ENCODE results near the gene LGI4.

DNA sequence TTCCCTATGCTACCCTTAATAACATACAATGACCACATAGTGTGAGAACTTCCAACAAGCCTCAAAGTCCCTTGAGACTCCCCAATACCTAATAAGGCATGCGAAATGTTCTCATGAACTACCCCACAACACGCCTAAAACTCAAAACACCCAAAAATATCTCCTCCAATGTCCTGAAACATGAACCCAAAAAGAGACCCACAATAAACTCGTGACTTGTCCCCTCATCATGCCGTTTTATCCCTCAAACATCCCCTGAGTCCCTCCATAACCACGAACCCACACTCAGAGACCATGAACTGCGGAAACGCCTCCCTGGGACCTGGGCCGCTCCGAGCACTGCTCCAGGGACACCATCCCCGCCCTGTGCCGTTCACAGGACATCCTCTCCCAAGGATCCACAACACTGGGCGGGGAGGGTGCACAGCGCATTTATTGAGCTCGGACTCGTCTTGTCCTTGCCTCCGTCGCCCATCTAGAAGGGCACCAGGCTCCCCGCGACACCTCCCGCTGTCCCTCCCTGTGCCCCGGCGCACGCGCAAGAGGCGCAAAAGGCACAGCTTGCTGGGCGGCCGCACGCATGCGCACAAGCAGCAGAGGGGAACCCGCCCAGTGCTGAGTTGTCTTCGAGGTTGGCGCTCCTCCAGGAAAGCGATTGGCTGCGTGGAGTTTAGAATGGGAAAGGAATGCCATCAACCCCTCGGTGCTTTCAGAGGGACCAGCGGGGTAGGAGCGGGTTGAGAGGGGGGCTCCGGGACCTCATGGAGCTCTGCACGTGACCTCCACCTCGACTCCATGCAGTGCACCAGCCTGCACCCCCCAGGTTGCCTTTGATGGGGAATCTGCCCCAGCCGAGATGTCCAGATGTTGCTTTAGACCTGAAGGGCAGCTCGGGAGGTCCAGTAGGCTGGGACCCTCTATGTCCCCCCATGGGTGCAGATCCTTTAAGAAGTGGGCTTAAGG is 10.5 kb downstream of the LGI4 start:
- TF ChIP-seq POLR2A (IDR thresholded peaks at IDR 0.05) (peak; percentile 78), CTCF (IDR thresholded peaks at IDR 0.05) (no peak)
